Cortex of kidney (tissue), 1 donor: ENCODE measurements around the gene OR2T10.
"Not testable (repeated sequence)": the region's sequence is repeated elsewhere in the genome, so short reads cannot be mapped to it uniquely, and the experiment has no call there.

Source experiments
- DNase-seq: peaks from one replicate; lab custom pipeline; 2025; lab: John Stamatoyannopoulos, UW

OR2T10 gene

GRCh38 chr1:248593226-248593625, 4.3 kb downstream of the OR2T10 start:
- DNase-seq, result no peak

- no peak for DNase-seq
Observed at GRCh38 chr1:248592655-248593054, 4.8 kb downstream of the OR2T10 start.

DNA sequence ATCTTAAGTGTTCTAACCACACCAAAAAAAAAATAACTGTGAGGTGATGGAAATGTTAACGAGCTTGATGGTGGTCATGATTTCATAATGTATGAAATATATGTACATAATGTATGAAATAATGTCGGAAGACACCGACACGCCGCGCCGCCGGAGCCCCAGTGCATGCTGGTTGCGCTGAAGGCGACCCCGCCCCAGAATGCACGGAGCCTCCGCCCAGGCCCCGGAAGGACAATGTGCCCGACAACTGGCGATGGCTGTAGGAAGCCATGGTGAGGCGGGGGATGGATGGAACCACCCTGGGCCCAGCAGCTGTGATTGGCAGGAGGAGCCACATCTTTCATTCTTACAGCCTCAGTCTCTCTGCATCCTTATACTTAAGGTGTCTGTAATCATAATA, 7.4 kb downstream of the OR2T10 start:
- no peak for DNase-seq

- no peak for DNase-seq
Observed at GRCh38 chr1:248589334-248589733, 8.2 kb downstream of the OR2T10 start.

- DNase-seq, result no peak
Observed at GRCh38 chr1:248585266-248585665, 12.2 kb downstream of the OR2T10 start.

DNA sequence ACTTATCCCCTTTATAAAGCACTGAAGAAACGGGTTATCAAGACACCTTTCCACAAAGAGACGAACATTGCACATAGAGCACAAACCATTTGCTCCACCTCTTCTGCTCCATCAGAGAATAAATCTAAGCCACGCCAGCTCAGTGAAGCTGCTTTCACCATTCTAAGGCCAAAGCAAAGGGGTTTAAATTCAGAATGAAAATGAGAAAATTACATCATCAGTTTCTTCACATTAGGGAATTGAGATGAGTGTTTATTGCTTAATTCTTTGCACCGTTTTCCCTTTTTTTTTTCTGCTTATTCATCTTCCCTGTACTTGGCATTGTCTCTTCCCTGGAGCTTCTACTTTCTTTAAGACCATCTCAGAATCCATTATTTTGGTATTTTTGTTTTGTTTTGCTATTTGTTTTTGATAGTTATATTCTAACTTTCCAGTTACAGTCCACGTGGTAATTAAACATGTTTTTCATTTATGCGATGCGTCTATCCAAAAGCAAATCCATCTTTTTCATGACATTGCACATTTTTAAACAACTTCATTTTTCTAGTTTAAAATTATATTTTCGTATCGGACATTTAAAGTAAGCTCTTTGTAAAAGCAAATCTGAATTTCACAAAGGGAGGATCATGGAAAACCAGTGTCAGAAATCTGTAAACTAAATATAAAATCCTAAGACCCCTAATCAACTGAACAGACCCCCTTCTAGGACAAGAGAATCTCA, 21.1 kb downstream of the OR2T10 start:
- no peak for DNase-seq

- DNase-seq, result not testable (repeated sequence)
Observed at GRCh38 chr1:248574657-248575056, 22.8 kb downstream of the OR2T10 start, which contains the start of gene OR2T34. TSS of gene OR2T34 (minus strand) at chr1:248574757. CDS start at chr1:248574757, 0 bp downstream.

GRCh38 chr1:248573856-248574255, 23.6 kb downstream of the OR2T10 start:
- DNase-seq, result not testable (repeated sequence)

GRCh38 chr1:248572049-248572448, 25.5 kb downstream of the OR2T10 start:
- DNase-seq, result not testable (repeated sequence)

- DNase-seq, result not testable (repeated sequence)
Observed at GRCh38 chr1:248570811-248571210, 26.7 kb downstream of the OR2T10 start.

- DNase-seq, result not testable (repeated sequence)
Observed at GRCh38 chr1:248569049-248569448, 28.5 kb downstream of the OR2T10 start.

DNA sequence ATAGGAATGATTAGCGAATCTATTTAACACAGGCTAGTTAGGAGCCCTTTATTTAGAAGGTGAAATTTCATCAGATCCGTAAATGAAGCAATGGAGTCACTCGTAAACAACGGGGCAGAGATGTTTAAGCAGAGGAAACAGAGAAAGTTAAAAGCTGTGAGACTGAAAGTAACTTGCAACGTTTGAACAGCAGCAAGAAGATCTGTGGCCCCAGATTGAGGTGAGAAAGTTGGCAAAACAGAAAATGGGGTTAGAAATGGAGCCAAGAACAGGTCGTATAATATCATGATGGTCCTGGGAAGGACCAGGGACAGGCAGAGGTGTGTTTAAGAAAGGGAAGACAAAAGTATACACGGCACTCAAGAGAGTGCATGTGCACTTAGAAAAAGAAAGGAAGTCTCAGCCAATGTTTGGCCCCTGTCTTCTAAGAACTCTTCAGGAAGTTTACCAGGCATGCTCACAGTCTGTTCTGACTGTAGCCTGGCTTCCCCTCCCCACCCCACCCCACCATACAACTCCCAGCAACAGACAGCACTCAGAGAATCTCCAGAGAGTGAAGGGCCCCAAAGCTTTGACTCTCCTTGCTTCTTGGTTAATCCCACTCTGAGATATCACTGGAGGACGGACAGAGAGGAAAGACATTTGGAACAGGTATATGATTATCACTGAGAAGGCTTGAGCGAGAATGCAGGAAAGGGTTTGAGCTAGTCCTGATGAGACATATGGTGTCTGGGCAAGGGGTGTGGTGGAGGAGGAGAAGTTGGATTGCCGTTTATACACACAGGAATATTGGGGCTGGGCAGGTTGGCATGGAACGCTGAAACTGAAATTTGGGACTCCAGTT, 31.7 kb downstream of the OR2T10 start:
- not testable (repeated sequence) for DNase-seq

DNA sequence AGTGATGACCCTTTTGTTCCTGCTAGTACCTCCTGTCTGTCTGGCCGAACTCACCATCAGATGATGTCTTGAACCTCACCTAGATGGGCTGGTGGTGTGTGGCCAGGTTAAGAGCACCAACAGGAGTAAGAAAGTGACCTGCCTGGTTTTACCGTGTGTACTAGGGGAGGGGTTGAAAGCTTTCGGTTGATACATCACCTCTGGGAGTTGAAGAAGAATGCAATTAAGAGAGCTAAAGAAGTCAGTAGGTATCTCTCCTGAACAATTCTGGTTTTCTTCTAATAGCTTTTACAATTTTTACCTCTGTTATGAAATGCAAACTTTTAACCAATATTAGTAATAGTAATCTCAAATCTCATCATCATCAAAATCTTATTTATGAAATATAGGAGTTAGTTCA, 34.8 kb downstream of the OR2T10 start, which contains the start of gene OR2T29:
Gene OR2T29 (minus strand): TSS at position 101 of the 400 bp plus-strand sequence. CDS start 3,281 bp downstream, outside the sequence.
- not testable (repeated sequence) for DNase-seq

- DNase-seq, result not testable (repeated sequence)
Observed at GRCh38 chr1:248551027-248551426, 46.5 kb downstream of the OR2T10 start.

- not testable (repeated sequence) for DNase-seq
Observed at GRCh38 chr1:248547383-248547782, 50.1 kb downstream of the OR2T10 start.
